Measurements from ENCODE around the gene TRIM14.

Gene TRIM14

GRCh38 chr9:98107926-98108325 is 11.1 kb downstream of the TRIM14 start:
- no peak overlapping the region for H3K27ac ChIP-seq
- TF ChIP-seq, protein P1, sequence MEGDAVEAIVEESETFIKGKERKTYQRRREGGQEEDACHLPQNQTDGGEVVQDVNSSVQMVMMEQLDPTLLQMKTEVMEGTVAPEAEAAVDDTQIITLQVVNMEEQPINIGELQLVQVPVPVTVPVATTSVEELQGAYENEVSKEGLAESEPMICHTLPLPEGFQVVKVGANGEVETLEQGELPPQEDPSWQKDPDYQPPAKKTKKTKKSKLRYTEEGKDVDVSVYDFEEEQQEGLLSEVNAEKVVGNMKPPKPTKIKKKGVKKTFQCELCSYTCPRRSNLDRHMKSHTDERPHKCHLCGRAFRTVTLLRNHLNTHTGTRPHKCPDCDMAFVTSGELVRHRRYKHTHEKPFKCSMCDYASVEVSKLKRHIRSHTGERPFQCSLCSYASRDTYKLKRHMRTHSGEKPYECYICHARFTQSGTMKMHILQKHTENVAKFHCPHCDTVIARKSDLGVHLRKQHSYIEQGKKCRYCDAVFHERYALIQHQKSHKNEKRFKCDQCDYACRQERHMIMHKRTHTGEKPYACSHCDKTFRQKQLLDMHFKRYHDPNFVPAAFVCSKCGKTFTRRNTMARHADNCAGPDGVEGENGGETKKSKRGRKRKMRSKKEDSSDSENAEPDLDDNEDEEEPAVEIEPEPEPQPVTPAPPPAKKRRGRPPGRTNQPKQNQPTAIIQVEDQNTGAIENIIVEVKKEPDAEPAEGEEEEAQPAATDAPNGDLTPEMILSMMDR (conservative IDR thresholded peaks at IDR 0.05), result no peak

DNA sequence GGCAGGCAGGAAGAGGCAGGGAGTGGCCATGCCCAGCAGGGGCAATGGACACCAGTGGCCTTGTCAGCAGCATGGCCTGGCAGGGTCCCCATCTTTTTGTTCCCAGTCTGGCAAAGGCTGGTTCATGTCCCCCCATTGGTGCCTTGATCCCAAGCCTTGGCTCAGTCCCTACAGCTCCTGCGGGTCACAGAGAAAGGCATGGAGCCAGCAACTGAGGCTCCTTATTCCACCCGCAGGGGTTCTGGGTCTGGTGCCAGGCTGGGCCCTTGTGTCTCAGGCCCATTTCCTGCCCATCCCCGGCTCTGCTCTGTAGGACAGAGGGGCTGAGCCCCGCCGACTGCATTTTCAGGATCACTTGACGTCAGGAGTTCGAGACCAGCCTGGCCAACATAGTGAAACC is 14.0 kb downstream of the TRIM14 start:
- TF ChIP-seq, protein P1 (conservative IDR thresholded peaks at IDR 0.05), result no peak
- H3K27ac ChIP-seq, result 0 out of 2 replicates have a peak overlapping the region, but pooled peaks have one; percentile 93

DNA sequence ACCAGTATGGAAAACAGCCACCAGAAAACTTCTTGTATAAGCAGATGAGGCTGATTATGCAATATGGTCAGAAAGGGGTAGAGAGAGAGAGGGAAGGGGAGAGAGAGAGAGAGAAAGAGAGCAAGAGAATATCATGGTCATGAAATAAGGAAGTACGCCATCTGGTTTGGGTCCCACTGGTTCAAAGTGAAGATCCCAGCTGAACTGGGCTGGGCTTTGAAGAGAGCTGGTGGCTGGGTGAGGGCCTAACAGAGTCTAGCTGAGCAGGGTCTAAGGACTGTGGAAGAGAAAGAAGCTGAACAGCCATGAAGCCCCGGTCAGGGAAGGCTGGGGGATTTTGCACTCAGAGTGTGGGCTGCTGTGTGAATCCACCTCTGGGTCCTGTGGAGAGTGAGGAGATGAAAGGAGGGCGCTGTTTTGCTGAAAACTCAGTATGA is 14.6 kb downstream of the TRIM14 start:
- TF ChIP-seq, protein P1 (conservative IDR thresholded peaks at IDR 0.05), result no peak
- peak overlapping the region; percentile 93; the same call in 1 of the 2 replicates for H3K27ac ChIP-seq

DNA sequence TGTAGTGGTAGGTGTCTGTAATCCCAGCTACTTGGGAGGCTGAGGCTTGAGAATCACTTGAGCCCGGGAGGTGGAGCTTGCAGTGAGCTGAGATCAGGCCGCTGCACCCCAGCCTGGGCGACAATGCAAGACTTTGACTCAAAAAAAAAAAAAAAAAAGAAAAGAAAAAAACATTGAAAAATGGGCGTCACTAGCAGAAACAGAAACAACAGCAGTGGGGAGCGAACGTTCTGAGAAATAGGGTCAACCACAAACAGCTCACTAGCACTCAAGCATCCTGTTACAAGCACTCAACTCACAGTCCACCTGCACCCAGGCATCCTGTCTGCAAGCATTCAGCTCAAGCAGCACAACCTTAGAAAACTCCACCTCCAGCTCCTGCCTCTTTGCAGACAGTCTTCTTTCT is 17.2 kb downstream of the TRIM14 start:
- H3K27ac ChIP-seq, result peak overlapping the region; percentile 93
- TF ChIP-seq, protein P1 (conservative IDR thresholded peaks at IDR 0.05), result no peak

DNA sequence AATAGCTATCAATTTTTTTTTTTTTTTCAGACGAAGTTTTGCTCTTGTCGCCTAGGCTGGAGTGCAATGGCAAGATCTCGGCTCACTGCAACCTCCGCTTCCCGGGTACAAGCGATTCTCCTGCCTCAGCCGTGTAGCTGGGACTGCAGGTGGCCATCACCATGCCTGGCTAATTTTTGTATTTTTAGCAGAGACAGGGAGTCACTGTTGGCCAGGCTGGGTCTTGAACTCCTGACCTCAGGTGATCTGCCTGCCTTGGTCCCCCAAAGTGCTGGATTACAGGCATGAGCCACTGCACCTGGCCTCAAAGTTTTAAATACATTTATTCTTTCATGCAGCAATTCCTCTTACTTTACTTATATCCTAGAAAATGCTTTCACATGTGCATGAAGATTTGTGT is 17.6 kb downstream of the TRIM14 start:
- TF ChIP-seq, protein P1 (conservative IDR thresholded peaks at IDR 0.05), result no peak
- peak overlapping the region; percentile 93 for H3K27ac ChIP-seq

DNA sequence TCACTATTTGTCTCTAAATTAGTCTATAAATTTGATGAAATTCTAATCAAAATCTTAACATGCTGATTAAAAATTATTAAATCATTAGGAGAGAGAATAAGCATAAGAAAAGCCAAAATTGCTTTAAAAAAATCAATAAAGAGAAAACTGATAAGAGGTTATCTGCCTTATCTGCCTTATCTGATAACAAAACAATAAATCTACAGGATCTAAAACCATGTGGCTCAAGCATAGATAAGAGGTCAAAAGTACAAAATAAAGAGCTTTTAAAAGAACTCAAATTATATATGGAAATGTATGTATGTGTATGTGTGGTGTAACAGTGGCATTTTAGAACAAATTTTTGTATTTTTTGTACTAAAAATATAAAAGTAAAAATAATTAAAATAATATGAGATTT is 18.6 kb downstream of the TRIM14 start:
- H3K27ac ChIP-seq, result peak overlapping the region; percentile 93
- TF ChIP-seq, protein P1 (conservative IDR thresholded peaks at IDR 0.05), result no peak

- H3K27ac ChIP-seq, result peak overlapping the region; percentile 93
- TF ChIP-seq, protein P1 (conservative IDR thresholded peaks at IDR 0.05), result no peak
Measured at GRCh38 chr9:98099898-98100297, 19.1 kb downstream of the TRIM14 start.

Measured in VCaP (cell line).